ENCODE measurements around the gene DHX40.

- TF ChIP-seq CTCF (IDR thresholded peaks at IDR 0.05) (no peak), POLR2AphosphoS5 (IDR thresholded peaks at IDR 0.05) (no peak), POLR2A (IDR thresholded peaks at IDR 0.05) (no peak)
Observed at GRCh38 chr17:59649886-59650285, 84.5 kb downstream of the DHX40 start.
